ENCODE results near the gene PRR13. TPM values are rescaled to one million over a fixed set of nuclear protein-coding genes. Genes with fewer than 3 reads are reported as not detected.

PRR13 gene
- total and polyA plus RNA-seq, 2 of the 13 experiments (the other 11 are each of a cell fraction or from before 2014, with no cell fraction given) = 65.0 to 102 TPM

GRCh38 chr12:53492830-53493609 lies 51.5 kb downstream of the PRR13 start (continued):
- TF ChIP-seq RBFOX2 (IDR thresholded peaks at IDR 0.05; ENCODE audit: low read depth, low read length) (peak; percentile 57), SP5 (CRISPR knock-in tag; IDR thresholded peaks at IDR 0.05; ENCODE audit: borderline replicate concordance, low read depth) (peak; percentile 29; the same call in 1 of the 2 replicates)
- TF ChIP-seq, protein P1, sequence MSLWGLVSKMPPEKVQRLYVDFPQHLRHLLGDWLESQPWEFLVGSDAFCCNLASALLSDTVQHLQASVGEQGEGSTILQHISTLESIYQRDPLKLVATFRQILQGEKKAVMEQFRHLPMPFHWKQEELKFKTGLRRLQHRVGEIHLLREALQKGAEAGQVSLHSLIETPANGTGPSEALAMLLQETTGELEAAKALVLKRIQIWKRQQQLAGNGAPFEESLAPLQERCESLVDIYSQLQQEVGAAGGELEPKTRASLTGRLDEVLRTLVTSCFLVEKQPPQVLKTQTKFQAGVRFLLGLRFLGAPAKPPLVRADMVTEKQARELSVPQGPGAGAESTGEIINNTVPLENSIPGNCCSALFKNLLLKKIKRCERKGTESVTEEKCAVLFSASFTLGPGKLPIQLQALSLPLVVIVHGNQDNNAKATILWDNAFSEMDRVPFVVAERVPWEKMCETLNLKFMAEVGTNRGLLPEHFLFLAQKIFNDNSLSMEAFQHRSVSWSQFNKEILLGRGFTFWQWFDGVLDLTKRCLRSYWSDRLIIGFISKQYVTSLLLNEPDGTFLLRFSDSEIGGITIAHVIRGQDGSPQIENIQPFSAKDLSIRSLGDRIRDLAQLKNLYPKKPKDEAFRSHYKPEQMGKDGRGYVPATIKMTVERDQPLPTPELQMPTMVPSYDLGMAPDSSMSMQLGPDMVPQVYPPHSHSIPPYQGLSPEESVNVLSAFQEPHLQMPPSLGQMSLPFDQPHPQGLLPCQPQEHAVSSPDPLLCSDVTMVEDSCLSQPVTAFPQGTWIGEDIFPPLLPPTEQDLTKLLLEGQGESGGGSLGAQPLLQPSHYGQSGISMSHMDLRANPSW (CRISPR knock-in tag; IDR thresholded peaks at IDR 0.05; ENCODE audit: borderline replicate concordance) = 0 out of 2 replicates have a peak, but pooled peaks have one; percentile 33

DNA sequence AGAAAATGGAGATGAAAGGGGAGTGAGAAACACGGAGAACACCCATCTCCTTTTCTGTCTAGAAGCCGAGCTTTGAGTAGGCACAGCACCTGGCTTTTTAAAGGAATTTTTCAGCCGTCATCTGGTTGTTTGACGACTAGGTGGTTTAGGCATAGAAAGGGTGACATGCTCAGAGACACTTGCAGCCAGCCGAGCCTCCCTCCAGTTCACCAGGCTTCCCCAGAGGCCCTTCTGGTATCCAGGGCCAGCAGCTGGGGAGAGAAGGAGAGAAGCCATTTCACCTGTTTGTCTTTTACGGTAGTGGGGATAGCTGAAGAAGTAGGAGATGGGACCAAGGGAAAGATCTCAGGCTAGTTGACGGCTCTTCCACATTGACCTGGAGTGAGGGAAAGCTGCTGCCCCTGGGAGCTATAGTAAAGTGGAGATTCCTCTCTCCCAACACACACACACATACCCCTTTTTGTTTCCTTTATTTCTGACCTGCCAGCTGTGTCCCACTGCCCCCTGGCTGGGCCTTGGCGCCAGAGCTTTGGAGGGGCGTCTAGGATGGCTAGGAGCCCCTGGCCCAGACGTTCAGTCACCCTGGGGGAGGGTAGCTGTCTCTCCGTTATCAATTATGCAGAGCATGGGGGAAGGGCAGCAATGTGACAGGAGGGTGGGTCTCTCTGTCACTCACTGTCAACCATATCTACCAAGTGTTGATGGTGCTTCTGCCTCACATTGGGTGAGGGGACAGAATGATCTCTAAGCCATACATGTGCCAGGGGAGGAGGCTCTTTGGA lies 52.3 kb downstream of the PRR13 start:
- in situ Hi-C loops (cut with HindIII; ENCODE audit: extremely low pct_ligation_motif_present, low pct_unique_long_range_greater_than_20kb) = no loop called here
- TSS peak; percentile 77 for BruUV-seq (replicated peaks)
- peak overlapping the region; percentile 100 for H3K4me2 ChIP-seq (ENCODE audit: low read depth, low read length)
- H3K27ac ChIP-seq (ENCODE audit: extremely low read length, insufficient read depth, low read length) = peak overlapping the region; percentile 33
- peak; percentile 18; the same call in 2 of the 3 replicates for ATAC-seq
- no peaks in the 10 kb centered on the region for H3K9me3 ChIP-seq (ENCODE audit: low read length)
- H2AFZ ChIP-seq (ENCODE audit: low read length) = peak overlapping the region; percentile 63
- peak overlapping the region; percentile 73 for H3K9ac ChIP-seq (ENCODE audit: insufficient read depth, low read depth, low read length)
- no peaks in the 10 kb centered on the region; a peak in 1 of 5 replicates for H3K27me3 ChIP-seq (ENCODE audit: control insufficient read depth in 1 of 2, insufficient read depth in 2 of 2, low read length in 2 of 2)
- ChIA-PET POLR2A (interaction anchor here (1.2 to 4.1 kb wide), 8 partner anchors 7 to 173 kb away, joined by 3 to 35 read pairs (median 4); partner anchors contain the start of genes AAAS, PRR13, SP1 and TARBP2), CTCF (ENCODE audit: low intra/inter-chr PET ratio, low total read pairs) (no interaction called here)
- FAIRE-seq = no peak
- H4K20me1 ChIP-seq (ENCODE audit: insufficient read depth, low read length) = no peaks in the 10 kb centered on the region
- no peaks in the 10 kb centered on the region for H3K79me2 ChIP-seq (ENCODE audit: insufficient read depth, low read length)
- peak overlapping the region; percentile 64 to 80 (median 75) for H3K4me3 ChIP-seq (replicated peaks in 1 of 3; ENCODE audit: insufficient read depth in 1 of 3, low read depth in 2 of 3, low read length in 3 of 3)
- intact Hi-C loops (cut with micrococcal nuclease; ENCODE audit: unreplicated experiment) = no loop called here
- 0% methylated on average over 11 of the region's 11 CpGs for WGBS (ENCODE audit: low lambda C conversion rate)
- no peak for DNase-seq (ENCODE audit: low spot score)
- H3K36me3 ChIP-seq (replicated peaks in 1 of 2; ENCODE audit: control insufficient read depth in 1 of 2, insufficient read depth in 2 of 2, low read length in 2 of 2) = no peaks in the 10 kb centered on the region
- H3K4me1 ChIP-seq (ENCODE audit: insufficient read depth, low read length) = peaks cover 57% of the 10 kb centered on the region
- TF ChIP-seq KDM2A (CRISPR knock-in tag; IDR thresholded peaks at IDR 0.05; ENCODE audit: borderline replicate concordance, low read depth) (0 out of 2 replicates have a peak, but pooled peaks have one; percentile 25), ZNF639 (CRISPR knock-in tag; conservative IDR thresholded peaks at IDR 0.05) (no peak), NKX3-1 (CRISPR knock-in tag; IDR thresholded peaks at IDR 0.05) (no peak), FLYWCH1 (CRISPR knock-in tag; IDR thresholded peaks at IDR 0.05) (no peak), KAT8 (CRISPR knock-in tag; IDR thresholded peaks at IDR 0.05) (no peak)
- TF ChIP-seq, protein P2, sequence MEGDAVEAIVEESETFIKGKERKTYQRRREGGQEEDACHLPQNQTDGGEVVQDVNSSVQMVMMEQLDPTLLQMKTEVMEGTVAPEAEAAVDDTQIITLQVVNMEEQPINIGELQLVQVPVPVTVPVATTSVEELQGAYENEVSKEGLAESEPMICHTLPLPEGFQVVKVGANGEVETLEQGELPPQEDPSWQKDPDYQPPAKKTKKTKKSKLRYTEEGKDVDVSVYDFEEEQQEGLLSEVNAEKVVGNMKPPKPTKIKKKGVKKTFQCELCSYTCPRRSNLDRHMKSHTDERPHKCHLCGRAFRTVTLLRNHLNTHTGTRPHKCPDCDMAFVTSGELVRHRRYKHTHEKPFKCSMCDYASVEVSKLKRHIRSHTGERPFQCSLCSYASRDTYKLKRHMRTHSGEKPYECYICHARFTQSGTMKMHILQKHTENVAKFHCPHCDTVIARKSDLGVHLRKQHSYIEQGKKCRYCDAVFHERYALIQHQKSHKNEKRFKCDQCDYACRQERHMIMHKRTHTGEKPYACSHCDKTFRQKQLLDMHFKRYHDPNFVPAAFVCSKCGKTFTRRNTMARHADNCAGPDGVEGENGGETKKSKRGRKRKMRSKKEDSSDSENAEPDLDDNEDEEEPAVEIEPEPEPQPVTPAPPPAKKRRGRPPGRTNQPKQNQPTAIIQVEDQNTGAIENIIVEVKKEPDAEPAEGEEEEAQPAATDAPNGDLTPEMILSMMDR (CRISPR knock-in tag; IDR thresholded peaks at IDR 0.05) = 0 out of 2 replicates have a peak, but pooled peaks have one; percentile 18
- TF ChIP-seq, protein P3, sequence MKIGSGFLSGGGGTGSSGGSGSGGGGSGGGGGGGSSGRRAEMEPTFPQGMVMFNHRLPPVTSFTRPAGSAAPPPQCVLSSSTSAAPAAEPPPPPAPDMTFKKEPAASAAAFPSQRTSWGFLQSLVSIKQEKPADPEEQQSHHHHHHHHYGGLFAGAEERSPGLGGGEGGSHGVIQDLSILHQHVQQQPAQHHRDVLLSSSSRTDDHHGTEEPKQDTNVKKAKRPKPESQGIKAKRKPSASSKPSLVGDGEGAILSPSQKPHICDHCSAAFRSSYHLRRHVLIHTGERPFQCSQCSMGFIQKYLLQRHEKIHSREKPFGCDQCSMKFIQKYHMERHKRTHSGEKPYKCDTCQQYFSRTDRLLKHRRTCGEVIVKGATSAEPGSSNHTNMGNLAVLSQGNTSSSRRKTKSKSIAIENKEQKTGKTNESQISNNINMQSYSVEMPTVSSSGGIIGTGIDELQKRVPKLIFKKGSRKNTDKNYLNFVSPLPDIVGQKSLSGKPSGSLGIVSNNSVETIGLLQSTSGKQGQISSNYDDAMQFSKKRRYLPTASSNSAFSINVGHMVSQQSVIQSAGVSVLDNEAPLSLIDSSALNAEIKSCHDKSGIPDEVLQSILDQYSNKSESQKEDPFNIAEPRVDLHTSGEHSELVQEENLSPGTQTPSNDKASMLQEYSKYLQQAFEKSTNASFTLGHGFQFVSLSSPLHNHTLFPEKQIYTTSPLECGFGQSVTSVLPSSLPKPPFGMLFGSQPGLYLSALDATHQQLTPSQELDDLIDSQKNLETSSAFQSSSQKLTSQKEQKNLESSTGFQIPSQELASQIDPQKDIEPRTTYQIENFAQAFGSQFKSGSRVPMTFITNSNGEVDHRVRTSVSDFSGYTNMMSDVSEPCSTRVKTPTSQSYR (CRISPR knock-in tag; IDR thresholded peaks at IDR 0.05; ENCODE audit: borderline replicate concordance) = peak; percentile 78

Measured in HepG2 (cell line).